IMR-90 (cell line): Measurements from ENCODE around the gene S100B. TPM values are rescaled to one million over a fixed set of nuclear protein-coding genes. Genes with fewer than 3 reads are reported as not detected.

ENCODE experiments used
- ATAC-seq: fragments of 200-7000 bp; cut with Tn5 transposase; 2 replicates; pipeline ENCODE4 v1.9.1; 2020; ENCODE audit warnings: low read depth, mild to moderate bottlenecking, moderate library complexity
- BruUV-seq: library from RNA; stranded (reverse); fragments of 400-500 nt; replicated peaks from 2 replicates; lab custom pipeline; 2021; lab: Mats Ljungman, UMichigan
- CTCF ChIA-PET: fragments of 300-600 bp; formaldehyde crosslinking; extraction: SDS; loops from one replicate; lab custom pipeline; 2021; ENCODE audit warnings: antibody characterized with exemption; lab: Yijun Ruan, JAX
- POLR2A ChIA-PET: fragments of 300-600 bp; sonication (Branson Sonifier 250); formaldehyde crosslinking; loops from one replicate; lab custom pipeline; 2022; ENCODE audit warnings: antibody characterized with exemption; ENCODE audit not compliant: unreplicated experiment; lab: Charles Lee
- DNase-seq: peaks from one replicate; pipeline ENCODE4 v3.0.0; 2013
- H2AFZ ChIP-seq: replicated peaks from 2 replicates; pipeline ENCODE3; 2013; ENCODE audit warnings: low read length, mild to moderate bottlenecking; ENCODE audit not compliant: poor library complexity
- H2AK5ac ChIP-seq: 2 replicates; pipeline ENCODE4 v1.6.1; 2013; ENCODE audit warnings: low read depth, low read length, inconsistent platforms
- H2AK9ac ChIP-seq: replicated peaks from 2 replicates; pipeline ENCODE3; 2013; ENCODE audit warnings: mild to moderate bottlenecking, low read depth, low read length, moderate library complexity; ENCODE audit not compliant: poor library complexity
- H2BK120ac ChIP-seq: 2 replicates; pipeline ENCODE4 v1.6.1; 2013; ENCODE audit warnings: low read depth, low read length, inconsistent platforms
- H2BK15ac ChIP-seq: 3 replicates; pipeline ENCODE4 v1.6.1; 2013; ENCODE audit warnings: low read depth, low read length, inconsistent platforms
- H2BK20ac ChIP-seq: 2 replicates; pipeline ENCODE4 v1.6.1; 2013; ENCODE audit warnings: low read depth, mild to moderate bottlenecking, inconsistent platforms, low read length, moderate library complexity
- H2BK5ac ChIP-seq: 2 replicates; pipeline ENCODE4 v1.6.1; 2013; ENCODE audit warnings: mild to moderate bottlenecking, low read depth, low read length, inconsistent platforms; ENCODE audit not compliant: poor library complexity, severe bottlenecking
- H3K14ac ChIP-seq: replicated peaks from 2 replicates; pipeline ENCODE4 v1.6.1; 2013; ENCODE audit warnings: low read depth, low read length, inconsistent platforms
- H3K18ac ChIP-seq: 2 replicates; pipeline ENCODE4 v1.6.1; 2013; ENCODE audit warnings: low read depth, low read length, control low read depth
- H3K23ac ChIP-seq: 2 replicates; pipeline ENCODE4 v1.6.1; 2013; ENCODE audit warnings: low read depth, low read length, inconsistent platforms
- H3K27ac ChIP-seq: 2 replicates; pipeline ENCODE4 v1.5.1; 2013; ENCODE audit warnings: mild to moderate bottlenecking, control low read depth, low read length; ENCODE audit not compliant: insufficient read depth
- H3K27me3 ChIP-seq: 2 replicates; pipeline ENCODE4 v1.6.1; 2013; ENCODE audit warnings: low read length; ENCODE audit not compliant: control insufficient read depth, insufficient read depth
- H3K36me3 ChIP-seq: 2 replicates; pipeline ENCODE4 v1.6.1; 2013; ENCODE audit warnings: low read length, mixed read lengths; ENCODE audit not compliant: control insufficient read depth, insufficient read depth
- H3K4ac ChIP-seq: 2 replicates; pipeline ENCODE4 v1.6.1; 2013; ENCODE audit warnings: low read depth, low read length, inconsistent platforms
- H3K4me1 ChIP-seq: 2 replicates; pipeline ENCODE4 v1.6.1; 2013; ENCODE audit warnings: low read length, mixed read lengths; ENCODE audit not compliant: control insufficient read depth, insufficient read depth
- H3K4me2 ChIP-seq: 2 replicates; pipeline ENCODE4 v1.6.1; 2013; ENCODE audit warnings: low read depth, mild to moderate bottlenecking, control low read depth, low read length, moderate library complexity
- H3K4me3 ChIP-seq: 2 replicates; pipeline ENCODE4 v1.5.1; 2013; ENCODE audit warnings: low read depth, mild to moderate bottlenecking, control low read depth, low read length, moderate library complexity; ENCODE audit not compliant: insufficient read depth
- H3K56ac ChIP-seq: 2 replicates; pipeline ENCODE4 v1.6.1; 2013; ENCODE audit warnings: low read length, inconsistent platforms; ENCODE audit not compliant: insufficient read depth; ENCODE audit errors: extremely low read depth
- H3K79me1 ChIP-seq, 2 experiments: 2 replicates each; pipeline ENCODE4 v1.6.1; 2013; ENCODE audit warnings: low read length in 2 of 2, inconsistent platforms in 1 of 2, low read depth in 1 of 2
- H3K9ac ChIP-seq: 2 replicates; pipeline ENCODE4 v1.6.1; 2013; ENCODE audit warnings: low read depth, low read length, control low read depth
- H3K9me1 ChIP-seq: 2 replicates; pipeline ENCODE4 v1.6.1; 2013; ENCODE audit warnings: low read length, inconsistent platforms; ENCODE audit not compliant: insufficient read depth
- H3K9me3 ChIP-seq: 2 replicates; pipeline ENCODE4 v1.6.1; 2013; ENCODE audit warnings: low read length; ENCODE audit not compliant: control insufficient read depth, insufficient read depth
- H4K20me1 ChIP-seq: 2 replicates; pipeline ENCODE4 v1.6.1; 2013; ENCODE audit warnings: low read length, inconsistent platforms; ENCODE audit not compliant: insufficient read depth
- H4K5ac ChIP-seq: 2 replicates; pipeline ENCODE4 v1.6.1; 2013; ENCODE audit warnings: mild to moderate bottlenecking, low read depth, low read length, control low read depth
- H4K8ac ChIP-seq, 2 experiments: 2 replicates each; pipeline ENCODE4 v1.6.1; 2013; ENCODE audit warnings: low read depth in 2 of 2, low read length in 2 of 2, control low read depth in 1 of 2, inconsistent platforms in 1 of 2
- H4K91ac ChIP-seq: 2 replicates; pipeline ENCODE4 v1.6.1; 2013; ENCODE audit warnings: low read depth, low read length, inconsistent platforms; ENCODE audit not compliant: insufficient read depth
- BHLHE40 ChIP-seq: fragments of 150-350 bp; IDR thresholded peaks from 2 replicates; pipeline ENCODE4 v1.6.1; 2016; ENCODE audit warnings: mild to moderate bottlenecking, low read depth, low read length
- CHD1 ChIP-seq: IDR thresholded peaks from 2 replicates; pipeline ENCODE4 v1.6.1; 2012; ENCODE audit warnings: low read depth, low read length, improper control_type of control experiment
- MAFK ChIP-seq: IDR thresholded peaks from 2 replicates; pipeline ENCODE4 v1.6.1; 2012; ENCODE audit warnings: low read depth, low read length, improper control_type of control experiment
- MAZ ChIP-seq: IDR thresholded peaks from 2 replicates; pipeline ENCODE4 v1.6.1; 2012; ENCODE audit warnings: low read depth, mild to moderate bottlenecking, low read length, improper control_type of control experiment, moderate library complexity, borderline replicate concordance
- NFE2L2 ChIP-seq: fragments of 150-350 bp; IDR thresholded peaks from 2 replicates; pipeline ENCODE4 v1.6.1; 2016; ENCODE audit warnings: low read depth, mild to moderate bottlenecking, low read length
- POLR2A ChIP-seq: IDR thresholded peaks from 2 replicates; pipeline ENCODE4 v1.6.1; 2012; ENCODE audit warnings: mild to moderate bottlenecking, low read depth, low read length
- RAD21 ChIP-seq: IDR thresholded peaks from 2 replicates; pipeline ENCODE4 v1.6.1; 2012; ENCODE audit warnings: low read length, improper control_type of control experiment
- RCOR1 ChIP-seq: IDR thresholded peaks from 2 replicates; pipeline ENCODE4 v1.6.1; 2012; ENCODE audit warnings: mild to moderate bottlenecking, low read length, improper control_type of control experiment; ENCODE audit not compliant: insufficient replicate concordance
- SMC3 ChIP-seq: fragments of 150-350 bp; IDR thresholded peaks from 2 replicates; pipeline ENCODE4 v1.6.1; 2016; ENCODE audit warnings: low read depth, mild to moderate bottlenecking, antibody characterized with exemption, low read length, moderate library complexity
- WGBS, 2 experiments: methylation state at CpG; one replicate each; pipeline versions ENCODE4 v1.1.5 to v1.1.7; 2013; ENCODE audit warnings: missing lambda C conversion rate in 2 of 2; ENCODE audit not compliant: insufficient read length in 1 of 2; ENCODE audit errors: extremely low coverage in 2 of 2; 5-methylcytosine and 5-hydroxymethylcytosine counted together
- dilution Hi-C: fragments of 300-500 bp; cut with HindIII; formaldehyde crosslinking; loops from one replicate; pipeline ENCODE4 v1.14.3; 2018; ENCODE audit warnings: low sequenced_read_pairs; ENCODE audit not compliant: unreplicated experiment
- in situ Hi-C: fragments of 300-500 bp; cut with MboI; formaldehyde crosslinking; loops from 3 replicates; pipeline ENCODE4 v1.14.3; 2019; ENCODE audit warnings: low sequenced_read_pairs, inconsistent platforms, mixed read lengths
- intact Hi-C: fragments of 100-400 bp; cut with micrococcal nuclease; formaldehyde crosslinking; loops from 2 replicates; pipeline ENCODE4 v1.10.0; 2022
- polyA plus RNA-seq, 3 experiments: library from polyadenylated mRNA; depleted of rRNA; stranded (reverse); fragments of >200 nt; gene quantifications; 2 replicates each; pipeline ENCODE4 v1.2.3, GENCODE V29; 2012; ENCODE audit warnings: low replicate concordance in 1 of 3
- total RNA-seq: library from RNA; depleted of rRNA; stranded (reverse); fragments of >200 nt; gene quantifications from 2 replicates; pipeline ENCODE4 v1.2.3, GENCODE V29; 2012
- TF ChIP-seq, protein P1 (sequence below): fragments of 150-350 bp; IDR thresholded peaks from 2 replicates; pipeline ENCODE4 v1.6.1; 2016; ENCODE audit warnings: low read depth, mild to moderate bottlenecking, low read length, moderate library complexity, borderline replicate concordance

Gene S100B
- total and polyA plus RNA-seq, 2 of the 4 experiments (the other 2 are of a cell fraction): 0.18 to 0.26 TPM

DNA sequence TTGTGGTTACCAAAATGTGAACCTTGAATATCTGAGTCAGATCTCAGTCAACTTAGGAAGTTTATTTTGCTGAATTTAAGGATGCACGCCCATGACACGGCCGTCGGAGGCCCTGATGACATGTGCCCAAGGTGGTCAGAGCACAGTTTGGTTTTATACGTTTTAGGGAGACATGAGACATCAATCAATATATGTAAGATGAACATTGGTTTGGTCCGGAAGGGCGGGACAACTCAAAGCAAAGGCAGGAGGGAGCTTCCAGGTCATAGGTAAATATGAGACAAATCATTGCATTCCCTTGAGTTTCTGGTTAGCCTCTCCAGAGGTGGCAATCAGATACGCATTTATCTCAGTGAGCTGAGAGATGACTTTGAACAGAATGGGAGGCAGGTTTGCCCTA lies 29.5 kb upstream of the S100B start:
- BruUV-seq: no TSS peak
- Histone ChIP-seq H3K9me1 (peaks cover 6% of the 10 kb centered on the region; the same call in 1 of the 2 replicates), H4K91ac (peak overlapping the region; percentile 80), H3K4me3 (no peak overlapping the region), H3K79me1 (peaks cover 5 to 31% of the 10 kb centered on the region in 2 experiments; a peak in 3 of 4 replicates), H2AK9ac (peak overlapping the region; percentile 26), H2BK20ac (0 out of 2 replicates have a peak overlapping the region, but pooled peaks have one; percentile 20), H3K18ac (no peak overlapping the region), H3K4ac (peak overlapping the region; percentile 95), H4K8ac (peak overlapping the region; percentile 98 to 100), H2BK15ac (0 out of 3 replicates have a peak overlapping the region, but pooled peaks have one; percentile 31), H3K27me3 (no peaks in the 10 kb centered on the region), H4K5ac (peak overlapping the region; percentile 97), H3K36me3 (peaks cover 3% of the 10 kb centered on the region), H2AFZ (peak overlapping the region; percentile 52), H2BK5ac (peak overlapping the region; percentile 81), H2BK120ac (peak overlapping the region; percentile 57; the same call in 1 of the 2 replicates), H3K4me1 (peaks cover 4% of the 10 kb centered on the region), H3K9ac (peak overlapping the region; percentile 85; the same call in 1 of the 2 replicates), H2AK5ac (no peak overlapping the region; the same call in 1 of the 2 replicates), H4K20me1 (peaks cover 23% of the 10 kb centered on the region), H3K56ac (no peak overlapping the region; the same call in 1 of the 2 replicates), H3K23ac (peak overlapping the region; percentile 77; the same call in 1 of the 2 replicates), H3K14ac (peak overlapping the region; percentile 91), H3K4me2 (peak overlapping the region; percentile 75), H3K27ac (no peak overlapping the region; the same call in 1 of the 2 replicates), H3K9me3 (no peaks in the 10 kb centered on the region)
- WGBS, 2 experiments: 96% methylated on average over 3 of the region's 8 CpGs; no CpG with 5 or more reads in 1 of the 2 experiments
- ChIA-PET POLR2A (no interaction called here), CTCF (no interaction called here)
- dilution Hi-C loops (no loop called here), intact Hi-C loops (no loop called here), in situ Hi-C loops (no loop called here)
- TF ChIP-seq POLR2A (no peak), NFE2L2 (no peak), RCOR1 (no peak), SMC3 (no peak), MAZ (no peak), CHD1 (no peak), RAD21 (no peak), BHLHE40 (no peak), MAFK (no peak)
- TF ChIP-seq, protein P1, sequence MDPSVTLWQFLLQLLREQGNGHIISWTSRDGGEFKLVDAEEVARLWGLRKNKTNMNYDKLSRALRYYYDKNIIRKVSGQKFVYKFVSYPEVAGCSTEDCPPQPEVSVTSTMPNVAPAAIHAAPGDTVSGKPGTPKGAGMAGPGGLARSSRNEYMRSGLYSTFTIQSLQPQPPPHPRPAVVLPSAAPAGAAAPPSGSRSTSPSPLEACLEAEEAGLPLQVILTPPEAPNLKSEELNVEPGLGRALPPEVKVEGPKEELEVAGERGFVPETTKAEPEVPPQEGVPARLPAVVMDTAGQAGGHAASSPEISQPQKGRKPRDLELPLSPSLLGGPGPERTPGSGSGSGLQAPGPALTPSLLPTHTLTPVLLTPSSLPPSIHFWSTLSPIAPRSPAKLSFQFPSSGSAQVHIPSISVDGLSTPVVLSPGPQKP: no peak
- ATAC-seq: no peak
- no peak for DNase-seq
